ENCODE results near the gene ZSWIM6. TPM values are rescaled to one million over a fixed set of nuclear protein-coding genes. Genes with fewer than 3 reads are reported as not detected.

The ZSWIM6 gene
- total RNA-seq, 1 experiment from 2014 or later = 3.4 TPM

GRCh38 chr5:61474746-61475145 is 142.7 kb downstream of the ZSWIM6 start:
- ChIA-PET CTCF (no interaction called here), POLR2A (ENCODE audit: unreplicated experiment) (no interaction called here)
- H3K36me3 ChIP-seq (ENCODE audit: low read depth, low read length) = no peaks in the 10 kb centered on the region; the same call in 1 of the 2 replicates
- no peak overlapping the region for H3K4me2 ChIP-seq (ENCODE audit: low read length)
- TF ChIP-seq, protein P1, sequence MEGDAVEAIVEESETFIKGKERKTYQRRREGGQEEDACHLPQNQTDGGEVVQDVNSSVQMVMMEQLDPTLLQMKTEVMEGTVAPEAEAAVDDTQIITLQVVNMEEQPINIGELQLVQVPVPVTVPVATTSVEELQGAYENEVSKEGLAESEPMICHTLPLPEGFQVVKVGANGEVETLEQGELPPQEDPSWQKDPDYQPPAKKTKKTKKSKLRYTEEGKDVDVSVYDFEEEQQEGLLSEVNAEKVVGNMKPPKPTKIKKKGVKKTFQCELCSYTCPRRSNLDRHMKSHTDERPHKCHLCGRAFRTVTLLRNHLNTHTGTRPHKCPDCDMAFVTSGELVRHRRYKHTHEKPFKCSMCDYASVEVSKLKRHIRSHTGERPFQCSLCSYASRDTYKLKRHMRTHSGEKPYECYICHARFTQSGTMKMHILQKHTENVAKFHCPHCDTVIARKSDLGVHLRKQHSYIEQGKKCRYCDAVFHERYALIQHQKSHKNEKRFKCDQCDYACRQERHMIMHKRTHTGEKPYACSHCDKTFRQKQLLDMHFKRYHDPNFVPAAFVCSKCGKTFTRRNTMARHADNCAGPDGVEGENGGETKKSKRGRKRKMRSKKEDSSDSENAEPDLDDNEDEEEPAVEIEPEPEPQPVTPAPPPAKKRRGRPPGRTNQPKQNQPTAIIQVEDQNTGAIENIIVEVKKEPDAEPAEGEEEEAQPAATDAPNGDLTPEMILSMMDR (conservative IDR thresholded peaks at IDR 0.05; ENCODE audit: low read depth, low read length) = no peak
- TF ChIP-seq EZH2 (IDR thresholded peaks at IDR 0.05; ENCODE audit: low read length, unreplicated experiment) = no peak
- TF ChIP-seq EZH2phosphoT487 (IDR thresholded peaks at IDR 0.05; ENCODE audit: borderline replicate concordance, low read length) = no peak
- no peak for DNase-seq
- no peaks in the 10 kb centered on the region for H3F3A ChIP-seq (ENCODE audit: low read length, unreplicated experiment)
- H3K9ac ChIP-seq (ENCODE audit: low read length) = no peak overlapping the region
- peaks cover 21% of the 10 kb centered on the region; the same call in 1 of the 2 replicates for H3K79me2 ChIP-seq (ENCODE audit: low read length)
- no peak for ATAC-seq
- no peaks in the 10 kb centered on the region for H3K9me3 ChIP-seq (ENCODE audit: low read length)
- H3K4me1 ChIP-seq (ENCODE audit: insufficient read depth, low read length) = peaks cover 6% of the 10 kb centered on the region; the same call in 1 of the 2 replicates
- TSS peak; percentile 9 for BruUV-seq (replicated peaks)
- intact Hi-C loops (cut with micrococcal nuclease) = no loop called here
- H3K27me3 ChIP-seq (ENCODE audit: low read length) = no peaks in the 10 kb centered on the region
- H4K20me1 ChIP-seq (ENCODE audit: low read length) = no peaks in the 10 kb centered on the region
- H3K9me2 ChIP-seq (replicated peaks; ENCODE audit: low read length) = no peaks in the 10 kb centered on the region
- no peak overlapping the region for H3K4me3 ChIP-seq (ENCODE audit: low read length)
- H2AFZ ChIP-seq (ENCODE audit: low read length) = no peak overlapping the region
- no peak overlapping the region for H3K27ac ChIP-seq (ENCODE audit: low read length)

DNA sequence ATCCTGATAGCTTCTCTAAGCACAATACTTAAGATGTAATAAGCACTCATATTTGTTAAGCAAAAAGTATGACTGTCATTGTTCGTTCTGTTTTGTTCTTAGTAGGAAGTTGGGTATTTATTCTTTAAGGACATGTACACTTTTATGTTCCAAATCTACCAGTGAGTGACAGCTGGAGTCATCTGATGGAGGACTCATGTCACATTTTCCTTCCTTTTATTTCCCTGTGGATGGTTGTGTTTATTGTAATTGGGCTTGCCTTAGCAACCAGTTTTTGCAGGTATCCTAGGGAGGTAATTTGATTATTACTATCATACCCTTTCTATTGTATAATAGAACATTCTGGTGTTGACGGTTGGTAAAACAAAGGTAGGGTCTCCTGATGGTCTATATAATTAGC is 145.7 kb downstream of the ZSWIM6 start:
- intact Hi-C loops (cut with micrococcal nuclease) = no loop called here
- H3K79me2 ChIP-seq (ENCODE audit: low read length) = no peaks in the 10 kb centered on the region
- no TSS peak for BruUV-seq (replicated peaks)

More for the DNA sequence above, 145.7 kb downstream of the ZSWIM6 start:
- Histone ChIP-seq H3K4me1 (ENCODE audit: insufficient read depth, low read length) (peaks cover 6% of the 10 kb centered on the region; the same call in 1 of the 2 replicates), H3K9ac (ENCODE audit: low read length) (no peak overlapping the region), H3K4me3 (ENCODE audit: low read length) (no peak overlapping the region), H4K20me1 (ENCODE audit: low read length) (no peaks in the 10 kb centered on the region), H3K27me3 (ENCODE audit: low read length) (no peaks in the 10 kb centered on the region), H3K36me3 (ENCODE audit: low read depth, low read length) (no peaks in the 10 kb centered on the region; the same call in 1 of the 2 replicates), H3K4me2 (ENCODE audit: low read length) (no peak overlapping the region), H3K9me2 (replicated peaks; ENCODE audit: low read length) (no peaks in the 10 kb centered on the region), H3K9me3 (ENCODE audit: low read length) (no peaks in the 10 kb centered on the region), H3F3A (ENCODE audit: low read length, unreplicated experiment) (no peaks in the 10 kb centered on the region), H2AFZ (ENCODE audit: low read length) (no peak overlapping the region), H3K27ac (ENCODE audit: low read length) (no peak overlapping the region)
- POLR2A ChIA-PET (ENCODE audit: unreplicated experiment) = no interaction called here
- ATAC-seq (no peak), DNase-seq (no peak)
- CTCF ChIA-PET = no interaction called here
- TF ChIP-seq EZH2 (IDR thresholded peaks at IDR 0.05; ENCODE audit: low read length, unreplicated experiment) (no peak), EZH2phosphoT487 (IDR thresholded peaks at IDR 0.05; ENCODE audit: borderline replicate concordance, low read length) (no peak)
- TF ChIP-seq, protein P1 (conservative IDR thresholded peaks at IDR 0.05; ENCODE audit: low read depth, low read length) = no peak

Data from PC-3 (cell line).